ENCODE data around the gene PHB1.

PHB1 gene

DNA sequence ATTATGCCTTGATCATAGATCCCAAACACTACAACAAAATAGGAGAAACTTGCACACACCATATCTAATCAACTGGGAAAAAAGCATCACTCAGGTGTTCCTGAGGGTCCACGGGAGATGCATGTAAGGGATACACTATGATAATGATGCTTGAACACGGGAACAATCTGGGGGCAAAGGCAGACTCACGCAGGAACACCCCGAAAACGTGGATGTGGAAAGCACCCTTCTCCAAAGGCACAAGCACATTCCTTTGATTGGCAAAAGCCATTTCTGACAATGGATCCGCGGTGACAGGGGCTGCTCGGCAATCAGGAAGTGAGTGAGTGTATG is 53.9 kb downstream of the PHB1 start:
- no peaks in the 10 kb centered on the region for H3K9me3 ChIP-seq (ENCODE audit: control insufficient read depth, insufficient read depth, low read depth, low read length)
- H3K4me1 ChIP-seq (ENCODE audit: control insufficient read depth, insufficient read depth, low read length), result peaks cover 38% of the 10 kb centered on the region
- no peaks in the 10 kb centered on the region; a peak in 1 of 3 replicates for H3K36me3 ChIP-seq (ENCODE audit: control insufficient read depth in 2 of 2, insufficient read depth in 1 of 2, low read length in 2 of 2)
- H3K27ac ChIP-seq (ENCODE audit: extremely low read depth, low read depth, low read length), result peak overlapping the region; percentile 98; the same call in 1 of the 2 replicates
- CTCF ChIA-PET, result interaction anchor here (0.6 to 11.1 kb wide), 2 partner anchors 15 to 43 kb away, joined by 4 to 91 read pairs; no protein-coding TSS in a partner anchor
- POLR2A ChIA-PET, result no interaction called here
- peak overlapping the region; percentile 94 for H3K4me3 ChIP-seq (ENCODE audit: low read depth, low read length)
- TF ChIP-seq ZNF514 (tag by site-specific recombination; IDR thresholded peaks at IDR 0.05), result no peak
- no peak for TF ChIP-seq TRIM28 (IDR thresholded peaks at IDR 0.05; ENCODE audit: borderline replicate concordance, low read length)
- TF ChIP-seq ZNF23 (tag by site-specific recombination; IDR thresholded peaks at IDR 0.05; ENCODE audit: borderline replicate concordance), result no peak
- TF ChIP-seq ZBTB17 (tag by site-specific recombination; IDR thresholded peaks at IDR 0.05), result peak; percentile 100
- 0 out of 2 replicates have a peak, but pooled peaks have one; percentile 3 for TF ChIP-seq ZNF777 (tag by site-specific recombination; IDR thresholded peaks at IDR 0.05; ENCODE audit: borderline replicate concordance)
- TF ChIP-seq, protein P1, sequence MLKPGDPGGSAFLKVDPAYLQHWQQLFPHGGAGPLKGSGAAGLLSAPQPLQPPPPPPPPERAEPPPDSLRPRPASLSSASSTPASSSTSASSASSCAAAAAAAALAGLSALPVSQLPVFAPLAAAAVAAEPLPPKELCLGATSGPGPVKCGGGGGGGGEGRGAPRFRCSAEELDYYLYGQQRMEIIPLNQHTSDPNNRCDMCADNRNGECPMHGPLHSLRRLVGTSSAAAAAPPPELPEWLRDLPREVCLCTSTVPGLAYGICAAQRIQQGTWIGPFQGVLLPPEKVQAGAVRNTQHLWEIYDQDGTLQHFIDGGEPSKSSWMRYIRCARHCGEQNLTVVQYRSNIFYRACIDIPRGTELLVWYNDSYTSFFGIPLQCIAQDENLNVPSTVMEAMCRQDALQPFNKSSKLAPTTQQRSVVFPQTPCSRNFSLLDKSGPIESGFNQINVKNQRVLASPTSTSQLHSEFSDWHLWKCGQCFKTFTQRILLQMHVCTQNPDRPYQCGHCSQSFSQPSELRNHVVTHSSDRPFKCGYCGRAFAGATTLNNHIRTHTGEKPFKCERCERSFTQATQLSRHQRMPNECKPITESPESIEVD (tag by site-specific recombination; IDR thresholded peaks at IDR 0.05), result no peak
- no peak for TF ChIP-seq REPIN1 (tag by site-specific recombination; IDR thresholded peaks at IDR 0.05; ENCODE audit: low read depth)
- no peak for TF ChIP-seq OSR2 (tag by site-specific recombination; IDR thresholded peaks at IDR 0.05)
- no peak for TF ChIP-seq ZBTB48 (tag by site-specific recombination; IDR thresholded peaks at IDR 0.05)
- TF ChIP-seq ZNF624 (tag by site-specific recombination; IDR thresholded peaks at IDR 0.05), result no peak

DNA sequence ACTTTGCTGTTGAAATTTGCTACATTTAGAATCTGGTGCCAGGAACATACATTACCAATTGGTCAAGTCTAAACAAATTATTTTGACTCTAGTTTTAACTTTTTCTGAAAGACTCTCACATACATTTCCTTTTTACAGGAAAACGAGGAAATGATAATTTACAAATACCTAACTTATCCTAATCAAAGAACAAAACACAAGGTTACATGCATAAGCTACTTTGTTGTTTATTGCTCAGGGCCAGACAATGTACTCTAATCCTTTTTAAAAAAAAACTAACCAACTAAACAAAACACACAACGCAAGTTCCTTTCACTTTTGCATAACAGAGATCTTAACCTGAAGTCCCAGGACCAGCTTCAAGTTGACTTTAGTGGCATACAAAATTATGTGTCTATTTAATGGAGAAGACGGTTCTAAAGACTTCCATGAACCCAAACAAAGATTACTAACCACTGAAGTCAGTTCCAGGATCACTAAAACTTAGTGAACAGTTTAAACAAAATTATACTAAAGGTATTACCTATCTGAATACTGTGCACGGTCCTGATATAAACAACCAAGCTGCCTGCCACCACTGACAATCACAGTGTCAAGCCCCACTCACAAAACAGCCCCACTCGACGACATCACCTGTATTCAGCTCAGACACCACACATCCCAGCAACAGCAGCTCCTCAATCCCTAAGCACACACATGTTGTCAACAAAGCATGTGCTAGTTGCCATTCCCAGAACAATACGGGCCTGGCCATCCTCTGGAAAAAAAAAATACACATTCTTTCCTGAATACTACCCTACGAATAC is 54.5 kb downstream of the PHB1 start:
- TF ChIP-seq PRDM1 (tag by site-specific recombination; IDR thresholded peaks at IDR 0.05), result peak; percentile 91
- TF ChIP-seq ZNF600 (tag by site-specific recombination; IDR thresholded peaks at IDR 0.05), result no peak
- no peak for TF ChIP-seq KLF1 (tag by site-specific recombination; IDR thresholded peaks at IDR 0.05)
- TF ChIP-seq ZBTB48 (tag by site-specific recombination; IDR thresholded peaks at IDR 0.05), result peak; percentile 62
- peak; percentile 76 for TF ChIP-seq ZBTB20 (tag by site-specific recombination; IDR thresholded peaks at IDR 0.05)
- no peak overlapping the region for H3K27ac ChIP-seq (ENCODE audit: extremely low read depth, low read depth, low read length)
- no peaks in the 10 kb centered on the region for H3K9me3 ChIP-seq (ENCODE audit: control insufficient read depth, insufficient read depth, low read depth, low read length)
- H3K4me3 ChIP-seq (ENCODE audit: low read depth, low read length), result peak overlapping the region; percentile 94
- CTCF ChIA-PET, result interaction anchor here (0.6 to 11.1 kb wide), 7 partner anchors 8 to 197 kb away, joined by 3 to 91 read pairs (median 5); no protein-coding TSS in a partner anchor
- no peaks in the 10 kb centered on the region; a peak in 1 of 3 replicates for H3K36me3 ChIP-seq (ENCODE audit: control insufficient read depth in 2 of 2, insufficient read depth in 1 of 2, low read length in 2 of 2)
- POLR2A ChIA-PET, result interaction anchor here (0.6 kb wide), 1 partner anchor 420 kb away, joined by 4 read pairs; no protein-coding TSS in a partner anchor
- H3K4me1 ChIP-seq (ENCODE audit: control insufficient read depth, insufficient read depth, low read length), result peaks cover 38% of the 10 kb centered on the region

DNA sequence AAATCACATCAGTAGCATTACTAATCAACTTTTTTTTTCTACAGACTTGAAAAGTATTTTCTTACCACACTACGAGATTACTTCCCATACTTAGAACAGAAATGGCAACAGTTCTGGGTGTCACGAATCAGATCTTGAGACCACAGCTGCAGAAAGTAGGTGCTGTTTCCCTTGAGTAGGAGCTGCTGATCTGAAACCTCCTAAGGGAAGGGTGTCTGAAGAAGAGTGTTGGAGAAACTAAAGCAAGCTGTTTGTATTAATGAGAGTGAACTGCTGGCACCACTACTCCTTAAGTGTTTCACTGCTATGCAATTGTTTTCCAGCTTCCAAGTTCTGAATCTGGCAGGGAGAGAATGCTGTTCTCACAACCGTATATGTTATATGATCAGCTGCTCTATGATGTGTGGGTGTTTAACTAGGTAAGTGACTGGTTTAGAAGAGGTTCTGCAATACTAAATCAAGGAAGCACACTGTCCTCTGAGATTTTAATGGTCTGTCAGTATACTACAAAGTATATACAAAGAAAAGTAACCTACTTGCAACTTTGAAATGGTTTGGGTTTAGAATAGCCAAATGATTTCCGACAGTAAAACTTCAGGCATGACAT is 55.9 kb downstream of the PHB1 start:
- H3K36me3 ChIP-seq (ENCODE audit: control insufficient read depth in 2 of 2, insufficient read depth in 1 of 2, low read length in 2 of 2), result no peaks in the 10 kb centered on the region; a peak in 1 of 3 replicates
- TF ChIP-seq ZFHX2 (tag by site-specific recombination; conservative IDR thresholded peaks at IDR 0.05) (peak; percentile 59), ZNF600 (tag by site-specific recombination; IDR thresholded peaks at IDR 0.05) (peak; percentile 40; the same call in 1 of the 2 replicates), ZSCAN23 (tag by site-specific recombination; IDR thresholded peaks at IDR 0.05) (no peak), ZNF341 (tag by site-specific recombination; IDR thresholded peaks at IDR 0.05; ENCODE audit: low read depth) (peak; percentile 19; the same call in 1 of the 2 replicates), EGR2 (tag by site-specific recombination; IDR thresholded peaks at IDR 0.05; ENCODE audit: low read depth) (0 out of 2 replicates have a peak, but pooled peaks have one; percentile 13), PRDM1 (tag by site-specific recombination; IDR thresholded peaks at IDR 0.05) (peak; percentile 91)
- TF ChIP-seq, protein P2, sequence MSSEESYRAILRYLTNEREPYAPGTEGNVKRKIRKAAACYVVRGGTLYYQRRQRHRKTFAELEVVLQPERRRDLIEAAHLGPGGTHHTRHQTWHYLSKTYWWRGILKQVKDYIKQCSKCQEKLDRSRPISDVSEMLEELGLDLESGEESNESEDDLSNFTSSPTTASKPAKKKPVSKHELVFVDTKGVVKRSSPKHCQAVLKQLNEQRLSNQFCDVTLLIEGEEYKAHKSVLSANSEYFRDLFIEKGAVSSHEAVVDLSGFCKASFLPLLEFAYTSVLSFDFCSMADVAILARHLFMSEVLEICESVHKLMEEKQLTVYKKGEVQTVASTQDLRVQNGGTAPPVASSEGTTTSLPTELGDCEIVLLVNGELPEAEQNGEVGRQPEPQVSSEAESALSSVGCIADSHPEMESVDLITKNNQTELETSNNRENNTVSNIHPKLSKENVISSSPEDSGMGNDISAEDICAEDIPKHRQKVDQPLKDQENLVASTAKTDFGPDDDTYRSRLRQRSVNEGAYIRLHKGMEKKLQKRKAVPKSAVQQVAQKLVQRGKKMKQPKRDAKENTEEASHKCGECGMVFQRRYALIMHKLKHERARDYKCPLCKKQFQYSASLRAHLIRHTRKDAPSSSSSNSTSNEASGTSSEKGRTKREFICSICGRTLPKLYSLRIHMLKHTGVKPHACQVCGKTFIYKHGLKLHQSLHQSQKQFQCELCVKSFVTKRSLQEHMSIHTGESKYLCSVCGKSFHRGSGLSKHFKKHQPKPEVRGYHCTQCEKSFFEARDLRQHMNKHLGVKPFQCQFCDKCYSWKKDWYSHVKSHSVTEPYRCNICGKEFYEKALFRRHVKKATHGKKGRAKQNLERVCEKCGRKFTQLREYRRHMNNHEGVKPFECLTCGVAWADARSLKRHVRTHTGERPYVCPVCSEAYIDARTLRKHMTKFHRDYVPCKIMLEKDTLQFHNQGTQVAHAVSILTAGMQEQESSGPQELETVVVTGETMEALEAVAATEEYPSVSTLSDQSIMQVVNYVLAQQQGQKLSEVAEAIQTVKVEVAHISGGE (tag by site-specific recombination; conservative IDR thresholded peaks at IDR 0.05; ENCODE audit: low read depth), result no peak
- H3K9me3 ChIP-seq (ENCODE audit: control insufficient read depth, insufficient read depth, low read depth, low read length), result no peaks in the 10 kb centered on the region
- H3K4me1 ChIP-seq (ENCODE audit: control insufficient read depth, insufficient read depth, low read length), result peaks cover 38% of the 10 kb centered on the region
- CTCF ChIA-PET, result interaction anchor here (0.7 to 11.1 kb wide), 8 partner anchors 10 to 395 kb away, joined by 3 to 91 read pairs (median 8); no protein-coding TSS in a partner anchor
- POLR2A ChIA-PET, result no interaction called here
- H3K4me3 ChIP-seq (ENCODE audit: low read depth, low read length), result no peak overlapping the region
- H3K27ac ChIP-seq (ENCODE audit: extremely low read depth, low read depth, low read length), result peak overlapping the region; percentile 35
